Left ventricle myocardium inferior (tissue), 1 donor: ENCODE data around the gene INSC. TPM values are rescaled to one million over a fixed set of nuclear protein-coding genes. Genes with fewer than 3 reads are reported as not detected.

Experiments
- DNase-seq: peaks from one replicate; pipeline ENCODE4 v3.0.0-alpha.2; 2020
- H3K27ac ChIP-seq: fragments of 200-600 bp; replicated peaks from 2 replicates; pipeline ENCODE4 v1.8.0; 2021
- H3K27me3 ChIP-seq: fragments of 200-600 bp; 2 replicates; pipeline ENCODE4 v1.8.0; 2021; ENCODE audit warnings: low read depth
- H3K36me3 ChIP-seq: fragments of 200-600 bp; 2 replicates; pipeline ENCODE4 v1.8.0; 2021
- H3K4me1 ChIP-seq: fragments of 200-600 bp; 2 replicates; pipeline ENCODE4 v1.8.0; 2021
- H3K4me3 ChIP-seq: fragments of 200-600 bp; 2 replicates; pipeline ENCODE4 v1.8.0; 2021; ENCODE audit warnings: mild to moderate bottlenecking, moderate library complexity
- H3K9me3 ChIP-seq: fragments of 200-600 bp; replicated peaks from 2 replicates; pipeline ENCODE4 v1.8.0; 2021
- CTCF ChIP-seq: fragments of 200-600 bp; IDR thresholded peaks from 2 replicates; pipeline ENCODE4 v1.8.0; 2021; ENCODE audit warnings: antibody characterized with exemption, mild to moderate bottlenecking, borderline replicate concordance
- intact Hi-C: fragments of 100-400 bp; cut with micrococcal nuclease; formaldehyde crosslinking; loops from one replicate; pipeline ENCODE4 v1.11.0; 2022
- total RNA-seq: library from RNA; stranded (reverse); fragmentation: NEBNext Ultra II Directional; extraction: Animal tissue kit (Norgen Biotek cat#: 25700); gene quantifications from one replicate; pipeline ENCODE4 v1.2.1, GENCODE V29; 2021
- donor health status: DM: no; HTN: yes; CAD: no; lungs with severe emphysema.

Gene INSC
- total RNA-seq, 1 donor from 2014 or later, result 0.25 TPM

DNA sequence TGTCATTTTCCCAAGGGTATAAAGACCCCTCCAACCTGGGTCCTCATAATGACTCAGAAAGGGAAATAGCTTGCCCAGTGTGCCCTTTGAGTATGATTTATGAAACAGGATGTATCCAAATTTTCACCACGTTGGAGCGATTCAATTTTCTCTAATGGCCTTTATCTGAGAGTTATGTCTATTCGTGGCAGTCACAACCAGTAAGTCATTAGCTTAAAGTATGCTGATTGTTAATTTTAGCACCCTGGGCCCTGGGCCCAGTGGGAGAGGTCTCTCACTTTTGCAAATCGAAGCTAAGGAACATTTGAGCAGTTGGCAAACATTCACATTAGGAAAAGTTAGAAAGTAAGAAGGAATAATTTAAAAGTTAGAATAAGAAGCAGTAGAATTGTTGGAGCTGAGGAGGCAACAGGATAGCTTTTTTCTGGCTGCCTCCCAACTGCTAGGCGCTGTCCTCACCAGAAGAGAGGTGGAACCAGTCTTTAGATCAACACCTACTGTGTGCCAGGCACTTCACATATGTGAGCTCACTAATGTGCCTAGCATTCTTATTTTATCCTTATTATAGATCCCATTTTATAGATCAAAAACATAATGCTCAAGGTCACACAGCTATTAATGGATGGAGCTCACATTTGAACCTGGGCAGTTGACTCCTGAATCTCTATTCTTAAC, 24.5 kb downstream of the INSC start:
- no peaks in the 10 kb centered on the region for H3K9me3 ChIP-seq
- H3K27ac ChIP-seq, result peak overlapping the region; percentile 12
- no peak for TF ChIP-seq CTCF
- peaks cover 16% of the 10 kb centered on the region for H3K4me1 ChIP-seq
- H3K36me3 ChIP-seq, result no peaks in the 10 kb centered on the region
- H3K27me3 ChIP-seq, result no peaks in the 10 kb centered on the region
- intact Hi-C loops, result no loop called here
- DNase-seq, result no peak
- no peak overlapping the region for H3K4me3 ChIP-seq

DNA sequence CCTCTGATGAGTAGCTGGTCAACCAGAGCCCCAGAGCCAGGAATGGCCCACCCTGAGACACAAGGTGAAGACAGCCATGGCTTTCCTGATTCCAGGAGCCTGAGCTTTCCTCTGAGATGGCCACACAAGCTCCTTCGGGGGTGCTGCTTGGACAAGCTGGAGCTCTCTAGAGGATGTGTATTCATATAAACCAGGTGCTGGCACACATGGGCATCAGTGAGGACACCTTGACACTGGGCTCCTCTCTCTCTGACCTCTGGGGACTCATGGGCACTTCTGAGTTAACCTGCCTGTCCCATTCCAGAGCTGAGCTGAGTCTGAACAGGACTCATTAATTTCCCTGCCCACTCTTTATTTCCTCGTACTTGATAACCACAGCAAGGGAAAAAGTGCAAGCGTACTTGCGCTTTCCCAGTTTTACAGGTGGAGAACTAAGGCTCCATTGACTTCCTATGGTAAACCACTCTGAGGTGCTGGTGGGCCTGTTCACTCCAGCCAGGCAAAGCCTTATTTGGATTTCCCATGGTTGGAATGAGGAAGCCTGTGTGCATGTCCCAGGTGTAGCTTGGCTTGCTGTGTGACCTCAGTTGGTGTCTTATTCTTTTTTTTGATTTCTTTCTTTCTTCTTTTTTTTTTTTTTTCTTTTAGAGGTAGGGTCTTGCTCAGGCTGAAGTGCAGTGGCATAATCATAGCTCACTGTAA, 25.4 kb downstream of the INSC start:
- Histone ChIP-seq H3K4me3 (no peak overlapping the region), H3K9me3 (no peaks in the 10 kb centered on the region), H3K36me3 (no peaks in the 10 kb centered on the region), H3K27ac (no peak overlapping the region), H3K4me1 (peaks cover 16% of the 10 kb centered on the region), H3K27me3 (no peaks in the 10 kb centered on the region)
- intact Hi-C loops, result no loop called here
- DNase-seq, result no peak
- no peak for TF ChIP-seq CTCF

DNA sequence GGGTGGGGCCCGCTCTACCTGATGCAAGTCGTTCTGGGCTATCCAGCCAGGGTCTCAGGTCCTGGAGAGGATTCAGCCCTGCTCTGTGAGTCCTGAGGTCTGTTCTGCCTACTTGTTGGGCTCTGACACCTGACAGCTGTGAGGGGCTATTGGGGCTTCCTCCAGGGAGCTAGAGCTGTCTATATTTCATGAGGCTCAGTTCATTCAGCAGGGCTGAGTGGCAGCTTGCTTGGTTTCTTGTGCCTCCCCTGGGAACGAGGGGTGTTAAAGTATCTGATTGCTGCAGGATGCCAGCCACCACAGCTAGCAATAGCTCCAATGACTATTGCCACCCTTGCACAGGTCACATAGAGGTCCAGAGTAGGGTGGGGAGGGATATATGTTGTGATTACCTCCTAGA, 26.7 kb downstream of the INSC start:
- intact Hi-C loops, result no loop called here

GRCh38 chr11:15142838-15143237, 28.1 kb downstream of the INSC start:
- Histone ChIP-seq H3K36me3 (no peaks in the 10 kb centered on the region), H3K4me1 (peaks cover 16% of the 10 kb centered on the region), H3K4me3 (no peak overlapping the region), H3K27me3 (no peaks in the 10 kb centered on the region), H3K27ac (no peak overlapping the region), H3K9me3 (no peaks in the 10 kb centered on the region)
- no peak for DNase-seq
- TF ChIP-seq CTCF, result no peak
- intact Hi-C loops, result no loop called here

More for the DNA sequence above, 26.7 kb downstream of the INSC start:
- Histone ChIP-seq H3K27ac (no peak overlapping the region), H3K9me3 (no peaks in the 10 kb centered on the region), H3K36me3 (no peaks in the 10 kb centered on the region), H3K27me3 (no peaks in the 10 kb centered on the region), H3K4me1 (peaks cover 16% of the 10 kb centered on the region), H3K4me3 (no peak overlapping the region)
- no peak for TF ChIP-seq CTCF
- DNase-seq, result no peak

DNA sequence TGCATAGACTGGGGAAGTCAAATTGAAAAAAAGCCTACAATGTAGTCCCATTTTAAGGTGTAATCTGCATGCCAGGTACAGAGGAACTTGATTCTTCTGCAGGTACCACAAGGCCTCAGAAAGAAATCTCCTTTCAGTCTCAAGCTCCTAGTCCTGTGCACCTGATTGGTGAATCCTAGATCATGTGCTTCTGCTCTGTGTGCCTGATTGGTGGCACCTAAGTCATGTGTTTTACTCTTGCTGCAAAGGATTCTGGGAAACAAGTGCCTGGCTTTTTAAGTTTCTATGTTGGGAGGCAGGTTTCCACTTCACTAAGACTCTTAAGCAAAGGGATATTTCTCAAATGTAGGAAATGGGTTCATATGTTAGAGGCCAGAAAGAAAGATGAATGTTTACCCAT, 29.1 kb downstream of the INSC start:
- TF ChIP-seq CTCF, result no peak
- Histone ChIP-seq H3K36me3 (no peaks in the 10 kb centered on the region), H3K27me3 (no peaks in the 10 kb centered on the region), H3K4me3 (no peak overlapping the region), H3K4me1 (peaks cover 12% of the 10 kb centered on the region), H3K9me3 (no peaks in the 10 kb centered on the region), H3K27ac (no peak overlapping the region)
- intact Hi-C loops, result no loop called here
- no peak for DNase-seq
